Lower lobe of right lung (tissue), 2 donors: ENCODE measurements around the gene DCAF15. TPM values are rescaled to one million over a fixed set of nuclear protein-coding genes. Genes with fewer than 3 reads are reported as not detected.
"Not testable (repeated sequence)": the region's sequence is repeated elsewhere in the genome, so short reads cannot be mapped to it uniquely, and the experiment has no call there.

Experiments
- ATAC-seq, 2 donors: fragments of 200-7000 bp; cut with Tn5 transposase; one replicate each; pipeline ENCODE4 v1.9.1; 2020 to 2022; ENCODE audit warnings: mild to moderate bottlenecking in 2 of 2, moderate library complexity in 2 of 2
- DNase-seq: peaks from one replicate; pipeline ENCODE4 v3.0.0-alpha.2; 2020
- H3K27ac ChIP-seq: fragments of 200-600 bp; one replicate; pipeline ENCODE4 v1.8.0; 2022
- H3K27me3 ChIP-seq: fragments of 200-600 bp; one replicate; pipeline ENCODE4 v1.8.0; 2022; ENCODE audit warnings: low read depth
- H3K36me3 ChIP-seq: fragments of 200-600 bp; one replicate; pipeline ENCODE4 v1.8.0; 2022; ENCODE audit warnings: mild to moderate bottlenecking
- H3K4me1 ChIP-seq: fragments of 200-600 bp; one replicate; pipeline ENCODE4 v1.8.0; 2022
- H3K4me3 ChIP-seq: fragments of 200-600 bp; one replicate; pipeline ENCODE4 v1.8.0; 2022; ENCODE audit warnings: mild to moderate bottlenecking
- H3K9me3 ChIP-seq: fragments of 200-600 bp; one replicate; pipeline ENCODE4 v1.8.0; 2022
- CTCF ChIP-seq: fragments of 200-600 bp; IDR thresholded peaks from one replicate; pipeline ENCODE4 v1.8.0; 2022; ENCODE audit warnings: antibody characterized with exemption, mild to moderate bottlenecking
- intact Hi-C: fragments of 100-400 bp; cut with DNase I; formaldehyde crosslinking; loops from one replicate; pipeline ENCODE4 v1.11.0; 2022
- total RNA-seq: library from RNA; stranded (reverse); fragmentation: NEBNext Ultra II Directional; extraction: Animal tissue kit (Norgen Biotek cat#: 25700); gene quantifications from one replicate; pipeline ENCODE4 v1.2.1, GENCODE V29; 2021
- donor health status: DM: no; HTN: yes; CAD: no; lungs with severe emphysema.

DCAF15 gene
- total RNA-seq, 1 donor from 2014 or later, result 28.4 TPM

GRCh38 chr19:13965926-13966683, 13.8 kb downstream of the DCAF15 start:
- TF ChIP-seq CTCF, result no peak
- Histone ChIP-seq H3K9me3 (no peaks in the 10 kb centered on the region), H3K36me3 (peaks cover 98% of the 10 kb centered on the region), H3K4me1 (no peaks in the 10 kb centered on the region), H3K27ac (no peak overlapping the region), H3K4me3 (no peak overlapping the region), H3K27me3 (no peaks in the 10 kb centered on the region)
- DNase-seq (no peak), ATAC-seq (no peak)
- intact Hi-C loops, result no loop called here

- Histone ChIP-seq H3K27me3 (no peaks in the 10 kb centered on the region), H3K36me3 (peaks cover 97% of the 10 kb centered on the region), H3K9me3 (no peaks in the 10 kb centered on the region), H3K27ac (no peak overlapping the region), H3K4me3 (no peak overlapping the region), H3K4me1 (no peaks in the 10 kb centered on the region)
- intact Hi-C loops, result no loop called here
- no peak for TF ChIP-seq CTCF
- ATAC-seq (peak in 1 of 2 donors; percentile 8), DNase-seq (no peak)
These were observed 14.4 kb downstream of the DCAF15 start for GRCh38 chr19:13966684-13967128.

GRCh38 chr19:13967206-13967605, 14.9 kb downstream of the DCAF15 start:
- DNase-seq, H3K4me1 ChIP-seq, H3K27me3 ChIP-seq, ATAC-seq, H3K4me3 ChIP-seq, intact Hi-C loops, H3K9me3 ChIP-seq, H3K27ac ChIP-seq: not testable (repeated sequence)
- peaks cover 95% of the 10 kb centered on the region for H3K36me3 ChIP-seq

GRCh38 chr19:13968383-13968935, 16.1 kb downstream of the DCAF15 start:
- no peak for DNase-seq

GRCh38 chr19:13968999-13969398, 16.7 kb downstream of the DCAF15 start:
- no peak for TF ChIP-seq CTCF
- H3K4me3 ChIP-seq, result no peak overlapping the region
- no peaks in the 10 kb centered on the region for H3K27me3 ChIP-seq
- intact Hi-C loops, result no loop called here
- no peak overlapping the region for H3K27ac ChIP-seq
- peaks cover 91% of the 10 kb centered on the region for H3K36me3 ChIP-seq
- ATAC-seq (no peak), DNase-seq (no peak)
- H3K4me1 ChIP-seq, result no peaks in the 10 kb centered on the region
- no peaks in the 10 kb centered on the region for H3K9me3 ChIP-seq

More at GRCh38 chr19:13968383-13968935, 16.1 kb downstream of the DCAF15 start:
- ATAC-seq, result no peak
- Histone ChIP-seq H3K36me3 (peaks cover 94% of the 10 kb centered on the region), H3K27me3 (no peaks in the 10 kb centered on the region), H3K4me3 (no peak overlapping the region), H3K4me1 (no peaks in the 10 kb centered on the region), H3K27ac (no peak overlapping the region), H3K9me3 (no peaks in the 10 kb centered on the region)
- intact Hi-C loops, result no loop called here
- no peak for TF ChIP-seq CTCF

GRCh38 chr19:13969897-13970296, 17.6 kb downstream of the DCAF15 start:
- H3K27me3 ChIP-seq, result no peaks in the 10 kb centered on the region
- no peak for ATAC-seq
- intact Hi-C loops, result no loop called here
- no peaks in the 10 kb centered on the region for H3K4me1 ChIP-seq
- peaks cover 82% of the 10 kb centered on the region for H3K36me3 ChIP-seq
- no peaks in the 10 kb centered on the region for H3K9me3 ChIP-seq
- H3K27ac ChIP-seq, result no peak overlapping the region
- no peak overlapping the region for H3K4me3 ChIP-seq
- TF ChIP-seq CTCF, result no peak
- DNase-seq, result no peak

GRCh38 chr19:13971868-13972267, 19.6 kb downstream of the DCAF15 start:
- H3K9me3 ChIP-seq, H3K27me3 ChIP-seq, H3K27ac ChIP-seq, H3K4me3 ChIP-seq, intact Hi-C loops, DNase-seq, H3K4me1 ChIP-seq: not testable (repeated sequence)
- H3K36me3 ChIP-seq, result peaks cover 75% of the 10 kb centered on the region
- peak in 1 of 2 donors; percentile 40 for ATAC-seq
